MV-4-11 (cell line): ENCODE results near the gene IGDCC3.

Source experiments
- DNase-seq: peaks from one replicate; lab custom pipeline; 2025; lab: John Stamatoyannopoulos, UW

Gene IGDCC3

DNA sequence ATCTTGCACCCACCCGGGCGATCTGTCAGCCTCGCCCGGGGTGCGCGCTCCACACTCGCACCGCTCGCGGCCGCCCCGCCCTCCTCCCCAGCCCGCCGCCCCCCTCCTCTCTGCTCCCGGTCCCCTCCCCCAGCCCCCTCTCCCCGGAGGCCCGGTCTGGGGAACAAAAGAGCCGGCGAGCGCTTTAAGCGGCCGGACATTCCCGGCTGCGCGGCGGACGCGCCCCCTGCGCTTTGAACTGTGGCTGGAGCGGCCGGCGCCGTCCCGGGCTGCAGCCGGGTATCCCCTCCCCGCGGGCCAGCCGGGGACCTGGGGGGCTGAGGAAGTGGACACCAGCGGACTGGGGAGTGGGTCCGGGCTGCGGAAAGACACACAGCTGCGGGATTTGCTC, at the start of gene IGDCC3:
Gene IGDCC3 (minus strand): TSS at position 27 of the 391 bp plus-strand sequence. CDS start 214 bp downstream, outside the sequence.
- DNase-seq = no peak

- DNase-seq = no peak
Measured at GRCh38 chr15:65426216-65426853, 48.5 kb upstream of the IGDCC3 start.

GRCh38 chr15:65424683-65425082, 46.9 kb upstream of the IGDCC3 start:
- DNase-seq = no peak

DNA sequence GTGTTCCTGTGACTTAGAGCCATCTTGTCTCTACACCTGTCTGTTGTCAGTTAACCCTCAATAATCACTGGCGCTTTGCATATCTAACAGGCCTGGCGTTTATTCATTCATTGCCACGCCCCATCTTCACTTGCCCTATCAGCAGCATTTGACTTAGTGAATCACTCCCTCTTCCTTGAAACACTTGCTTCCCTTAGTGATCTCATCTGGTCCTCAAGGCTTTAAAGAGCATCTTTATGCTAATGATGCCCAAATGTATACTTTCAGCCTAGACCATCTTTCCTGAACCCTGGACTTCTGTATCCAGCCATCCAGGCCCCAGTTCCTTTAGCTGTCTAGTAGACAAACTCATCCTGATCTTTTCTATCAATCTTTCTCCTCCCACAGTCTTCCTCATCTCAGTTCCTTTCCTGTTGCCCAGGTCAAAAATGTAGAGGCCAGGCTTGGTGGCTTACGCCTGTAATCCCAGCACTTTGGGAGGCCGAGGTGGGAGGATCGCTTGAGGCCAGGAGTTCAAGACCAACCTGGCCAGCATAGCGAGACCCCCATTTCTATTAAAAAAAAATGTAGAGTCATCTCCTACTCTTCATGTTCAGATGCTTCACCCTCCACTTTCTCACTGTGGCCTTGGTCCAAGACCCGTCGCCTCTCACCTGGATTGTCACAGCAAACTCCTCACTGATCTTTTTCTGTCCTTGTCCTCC, 46.3 kb upstream of the IGDCC3 start:
- peak; percentile 7 for DNase-seq

- DNase-seq = no peak
Measured at GRCh38 chr15:65423150-65423975, 45.6 kb upstream of the IGDCC3 start.

GRCh38 chr15:65421360-65422215, 43.8 kb upstream of the IGDCC3 start:
- DNase-seq = no peak

DNA sequence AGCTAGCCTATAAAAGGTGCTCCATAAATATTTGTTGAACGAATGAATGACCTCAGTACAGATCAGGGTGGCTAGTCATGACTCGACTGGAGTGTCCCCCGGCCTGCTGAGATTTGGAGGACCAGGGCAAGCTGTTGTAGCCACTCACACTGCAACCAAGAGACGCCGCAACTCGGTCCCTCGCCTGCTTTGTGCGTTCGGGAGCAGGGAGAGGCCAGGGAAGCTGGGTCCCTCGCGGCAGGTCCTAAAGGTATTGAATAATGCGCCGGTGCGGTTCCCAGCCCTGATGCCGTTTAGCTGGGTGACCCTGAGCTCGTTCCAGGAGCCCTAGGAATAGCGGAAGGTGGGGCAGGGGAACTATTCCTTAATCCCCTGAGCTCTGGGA, 43.2 kb upstream of the IGDCC3 start:
- DNase-seq = no peak

- DNase-seq = no peak
Measured at GRCh38 chr15:65418596-65418995, 40.8 kb upstream of the IGDCC3 start.

- no peak for DNase-seq
Measured at GRCh38 chr15:65416845-65417416, 39.1 kb upstream of the IGDCC3 start.

DNA sequence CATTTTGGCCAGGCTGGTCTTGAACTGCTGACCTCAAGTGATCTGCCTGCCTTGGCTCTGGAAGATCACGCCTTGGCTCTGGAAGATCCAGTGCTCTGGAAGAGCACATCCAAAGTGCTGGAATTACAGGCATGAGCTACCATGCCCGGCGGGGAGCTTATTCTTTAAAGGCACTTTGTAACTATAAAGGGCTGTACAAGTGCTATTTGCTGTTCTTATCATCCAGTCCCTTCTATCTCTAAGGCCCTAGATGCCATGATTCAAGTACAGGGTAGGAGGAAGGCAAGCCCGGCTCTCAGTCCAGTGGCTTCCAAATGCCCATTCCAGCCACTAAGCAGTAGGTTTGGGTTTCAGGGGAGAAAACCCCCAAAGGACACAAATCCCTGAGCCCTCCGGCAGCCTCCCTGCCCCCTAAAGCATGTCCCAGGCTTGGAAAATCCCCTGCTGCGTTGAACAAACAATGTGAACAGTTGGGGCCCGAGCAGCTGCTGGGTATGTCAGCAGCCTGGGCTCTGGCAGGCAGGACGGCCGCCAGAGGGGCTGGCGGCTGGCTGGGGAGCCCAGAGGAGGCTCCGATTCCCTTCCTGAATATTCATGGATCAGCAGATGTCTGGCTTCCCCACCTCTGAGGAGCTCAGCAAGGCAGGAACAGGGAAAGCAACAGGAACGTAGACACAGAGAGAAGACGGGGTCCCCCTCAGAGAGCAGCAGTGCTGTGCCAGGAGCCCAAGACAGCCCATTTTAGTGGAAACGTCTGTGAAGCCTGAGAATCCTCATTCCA, 37.2 kb upstream of the IGDCC3 start:
- no peak for DNase-seq

DNA sequence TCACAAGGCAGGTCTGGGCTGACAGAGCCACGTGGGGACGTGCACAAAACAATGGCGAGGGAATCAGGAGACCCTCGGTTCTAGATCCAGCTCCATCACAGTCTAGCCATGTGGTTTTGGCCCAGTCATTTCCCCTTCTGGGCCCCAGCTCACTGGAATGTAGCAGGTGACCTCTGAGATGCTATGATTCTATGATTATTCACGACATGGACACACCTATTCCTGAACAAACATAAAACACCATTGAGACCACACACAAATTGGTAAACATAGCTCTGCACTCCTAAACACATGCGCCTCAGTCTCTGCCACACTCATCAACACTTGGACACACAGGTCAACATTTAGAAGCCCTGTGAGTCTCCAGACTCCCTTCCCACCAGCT, 36.0 kb upstream of the IGDCC3 start:
- no peak for DNase-seq

DNA sequence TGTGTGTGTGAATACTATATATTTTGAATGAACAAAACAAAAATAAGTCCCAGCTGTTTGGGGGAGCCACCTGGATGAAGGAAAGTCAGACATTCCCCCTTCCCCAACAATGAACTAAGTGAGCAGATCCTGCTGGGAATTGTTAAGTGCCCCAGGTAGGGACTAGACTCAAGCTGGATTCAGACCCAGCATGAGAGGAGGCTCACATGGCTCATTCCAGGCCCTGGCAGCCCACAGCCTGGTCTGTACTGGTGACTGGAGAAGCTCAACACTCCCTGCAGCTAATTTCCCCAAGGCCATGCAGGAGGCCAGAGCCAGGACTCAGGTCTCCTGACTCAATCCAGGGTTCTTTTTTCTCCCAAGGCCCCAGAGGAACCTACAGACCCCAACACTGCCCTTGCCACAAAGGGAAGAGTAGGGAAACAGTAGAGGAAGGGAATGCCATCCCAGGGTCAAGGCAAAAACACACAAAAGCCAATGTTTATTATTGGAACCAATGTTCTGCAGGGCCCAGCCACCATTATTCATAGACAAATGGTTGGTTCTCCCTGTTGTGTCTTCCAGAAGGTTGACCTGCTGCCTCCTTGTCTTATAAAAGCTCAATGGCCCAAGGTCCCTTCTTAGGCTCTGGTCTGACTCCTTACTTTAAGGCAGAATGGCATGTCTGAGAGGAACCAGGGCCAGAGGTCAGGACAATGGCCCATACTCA, 35.4 kb upstream of the IGDCC3 start:
- no peak for DNase-seq

DNA sequence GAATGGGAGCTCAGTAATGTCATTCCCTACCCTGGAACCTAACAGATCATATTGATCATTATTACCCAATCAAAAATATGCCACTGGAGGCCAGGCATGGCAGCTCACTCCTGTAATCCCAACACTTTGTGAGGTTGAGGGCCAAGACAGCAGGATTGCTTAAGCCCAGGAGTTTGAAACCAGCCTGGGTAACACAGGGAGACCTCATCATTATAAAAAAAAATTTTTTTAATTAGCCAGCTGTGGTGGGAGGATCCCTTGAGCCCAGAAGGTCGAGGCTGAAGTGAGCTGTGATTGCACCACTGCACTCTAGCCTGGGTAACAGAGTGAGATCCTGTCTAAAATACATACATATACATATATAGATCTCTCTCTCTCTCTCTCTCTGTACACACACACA, 34.8 kb upstream of the IGDCC3 start:
- DNase-seq = peak; percentile 20

DNA sequence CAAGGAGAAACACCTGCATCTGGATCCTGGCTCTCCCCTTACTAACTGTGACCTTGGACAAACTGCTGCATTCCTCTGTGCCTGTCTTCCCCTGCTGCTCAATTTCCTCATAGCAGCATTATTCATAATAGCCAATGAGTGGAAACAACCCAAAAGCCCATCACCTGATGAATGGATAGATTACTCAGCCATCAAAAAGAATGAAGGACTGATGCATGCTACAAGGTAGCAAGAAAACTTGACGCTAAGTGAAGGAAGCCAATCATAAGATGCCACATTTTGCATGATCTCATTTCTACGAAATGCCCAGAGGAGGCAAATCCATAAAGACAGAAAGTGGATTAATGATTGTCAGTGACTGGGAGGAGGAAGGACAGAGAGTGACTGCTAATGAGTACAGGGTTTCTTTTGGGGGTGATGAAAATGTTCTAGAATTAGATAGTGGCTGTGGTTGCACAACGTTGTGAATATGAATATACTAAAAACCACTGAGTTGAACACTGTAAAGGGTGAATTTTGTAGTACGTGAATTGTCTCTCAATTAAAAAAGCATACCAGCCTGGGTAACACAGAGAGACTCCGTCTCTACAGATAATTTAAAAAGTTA, 33.8 kb upstream of the IGDCC3 start:
- DNase-seq = peak; percentile 19

DNA sequence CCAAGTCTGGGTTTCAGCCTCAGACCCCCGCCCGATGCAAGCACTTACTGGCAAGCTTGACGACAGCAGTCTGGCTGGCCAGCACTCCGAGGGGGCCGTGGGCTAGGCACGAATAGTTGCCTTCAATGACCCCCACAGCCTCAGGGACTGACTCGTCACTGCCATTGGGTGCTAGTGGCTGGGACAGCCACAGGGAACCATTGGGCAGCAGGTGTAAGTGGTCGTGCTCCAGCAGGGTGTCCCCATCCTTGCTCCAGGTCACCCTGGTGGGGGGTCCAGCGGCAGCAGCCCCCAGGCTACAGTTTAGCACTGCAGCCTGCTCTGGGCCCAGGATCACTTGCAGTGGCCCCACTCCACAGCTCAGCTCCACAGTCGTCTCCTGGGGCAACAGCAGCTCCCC, 33.2 kb upstream of the IGDCC3 start:
- no peak for DNase-seq

DNA sequence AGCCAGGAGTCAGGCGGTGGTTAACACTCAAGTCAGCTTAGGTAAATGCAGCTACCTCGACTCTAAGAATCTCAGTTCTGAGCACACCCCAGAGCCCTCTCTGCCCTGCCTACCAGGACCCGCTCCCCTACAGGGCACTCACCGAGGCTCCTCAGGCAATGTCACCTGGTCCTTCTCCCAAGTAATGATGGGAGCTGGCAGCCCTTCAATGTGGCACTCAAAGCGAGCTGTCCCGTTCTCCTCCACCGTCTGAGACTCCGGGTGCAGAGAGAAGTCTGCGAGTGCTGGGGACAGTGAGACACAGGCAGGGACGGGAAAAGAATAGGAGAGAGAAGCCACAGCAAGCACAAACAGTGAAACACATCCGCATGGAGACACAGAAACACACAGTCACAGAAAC, 32.2 kb upstream of the IGDCC3 start:
- no peak for DNase-seq

- peak; percentile 77 for DNase-seq
Measured at GRCh38 chr15:65409036-65409631, 31.3 kb upstream of the IGDCC3 start.

GRCh38 chr15:65408324-65409035, 30.7 kb upstream of the IGDCC3 start:
- no peak for DNase-seq
